ENCODE measurements around the gene PPP2R1B. TPM values are rescaled to one million over a fixed set of nuclear protein-coding genes. Genes with fewer than 3 reads are reported as not detected.

Gene PPP2R1B
- total and polyA plus RNA-seq, 4 donors: 33.2 to 316 (median 52.5) TPM

- peak overlapping the region; percentile 97 to 98 for H3K27ac ChIP-seq (ENCODE audit: low read depth in 1 of 2, low read length in 2 of 2)
- DNase-seq (ENCODE audit: low spot score): no peak
- no peak overlapping the region for H3K4me3 ChIP-seq (ENCODE audit: low read depth in 1 of 3, low read length in 3 of 3)
- 57% methylated on average over 7 of the region's 7 CpGs for WGBS
- H3K9me3 ChIP-seq (ENCODE audit: control insufficient read depth in 4 of 4, low read length in 3 of 4): no peaks in the 10 kb centered on the region
- no peaks in the 10 kb centered on the region for H3K36me3 ChIP-seq (ENCODE audit: control insufficient read depth in 4 of 4, insufficient read depth in 3 of 4, low read depth in 1 of 4, low read length in 3 of 4)
- TF ChIP-seq YY1 (IDR thresholded peaks at IDR 0.05) (no peak), CTCF (IDR thresholded peaks at IDR 0.05; ENCODE audit: low read depth, low read length, missing input control) (no peak), FOXA2 (IDR thresholded peaks at IDR 0.05) (no peak), TAF1 (conservative IDR thresholded peaks at IDR 0.05) (no peak), MAX (IDR thresholded peaks at IDR 0.05) (no peak), RAD21 (IDR thresholded peaks at IDR 0.05) (peak in 1 of 2 donors; percentile 21), EGR1 (IDR thresholded peaks at IDR 0.05; ENCODE audit: low read depth in 2 of 2) (no peak), RXRA (IDR thresholded peaks at IDR 0.05) (no peak), ZBTB33 (IDR thresholded peaks at IDR 0.05) (no peak), ATF3 (IDR thresholded peaks at IDR 0.05) (no peak), HNF4A (conservative IDR thresholded peaks at IDR 0.05) (no peak), JUND (IDR thresholded peaks at IDR 0.05) (no peak), SP1 (IDR thresholded peaks at IDR 0.05) (peak; percentile 22), HNF4G (IDR thresholded peaks at IDR 0.05) (no peak)
- H3K27me3 ChIP-seq (ENCODE audit: control insufficient read depth in 4 of 4, insufficient read depth in 4 of 4, low read length in 3 of 4): no peaks in the 10 kb centered on the region
- no peak overlapping the region for H3K9ac ChIP-seq (ENCODE audit: low read depth in 1 of 2, low read length in 2 of 2)
- peaks cover 19 to 85% (median 52%) of the 10 kb centered on the region in 4 donors for H3K4me1 ChIP-seq (ENCODE audit: control insufficient read depth in 4 of 4, insufficient read depth in 4 of 4, low read length in 3 of 4)
Observed at GRCh38 chr11:111733016-111733415, 33.2 kb downstream of the PPP2R1B start.

- H3K4me1 ChIP-seq (ENCODE audit: control insufficient read depth in 4 of 4, insufficient read depth in 4 of 4, low read length in 3 of 4): peaks cover 14 to 79% (median 44%) of the 10 kb centered on the region in 4 donors
- H3K4me3 ChIP-seq (ENCODE audit: low read depth in 1 of 3, low read length in 3 of 3): no peak overlapping the region
- H3K9ac ChIP-seq (ENCODE audit: low read depth in 1 of 2, low read length in 2 of 2): peak overlapping the region in 1 of 2 donors; percentile 0
- H3K27ac ChIP-seq (ENCODE audit: low read depth in 1 of 2, low read length in 2 of 2): peak overlapping the region; percentile 97 to 98
- no peak for DNase-seq (ENCODE audit: low spot score)
- no peaks in the 10 kb centered on the region for H3K27me3 ChIP-seq (ENCODE audit: control insufficient read depth in 4 of 4, insufficient read depth in 4 of 4, low read length in 3 of 4)
- H3K36me3 ChIP-seq (ENCODE audit: control insufficient read depth in 4 of 4, insufficient read depth in 3 of 4, low read depth in 1 of 4, low read length in 3 of 4): no peaks in the 10 kb centered on the region
- WGBS: 91% methylated on average over 5 of the region's 5 CpGs
- H3K9me3 ChIP-seq (ENCODE audit: control insufficient read depth in 4 of 4, low read length in 3 of 4): no peaks in the 10 kb centered on the region
- TF ChIP-seq JUND (IDR thresholded peaks at IDR 0.05): no peak
- TF ChIP-seq YY1 (IDR thresholded peaks at IDR 0.05): no peak
Observed at GRCh38 chr11:111731821-111732220, 34.4 kb downstream of the PPP2R1B start.

Data from liver (tissue), 9 donors.